GM12891 (cell line): Measurements from ENCODE around the gene ABCA2.

ENCODE experiments used
- POLR2A ChIP-seq: IDR thresholded peaks from 2 replicates; pipeline ENCODE4 v1.6.1; 2011; ENCODE audit warnings: low read depth, low read length, control low read depth
- POLR2AphosphoS5 ChIP-seq: IDR thresholded peaks from 2 replicates; pipeline ENCODE4 v1.6.1; 2011; ENCODE audit warnings: low read depth, low read length, control low read depth
- SPI1 ChIP-seq: IDR thresholded peaks from 2 replicates; pipeline ENCODE4 v1.6.1; 2011; ENCODE audit warnings: low read depth, low read length, control low read depth
- TAF1 ChIP-seq: IDR thresholded peaks from 2 replicates; pipeline ENCODE4 v1.6.1; 2011; ENCODE audit warnings: low read depth, low read length, control low read depth

DNA sequence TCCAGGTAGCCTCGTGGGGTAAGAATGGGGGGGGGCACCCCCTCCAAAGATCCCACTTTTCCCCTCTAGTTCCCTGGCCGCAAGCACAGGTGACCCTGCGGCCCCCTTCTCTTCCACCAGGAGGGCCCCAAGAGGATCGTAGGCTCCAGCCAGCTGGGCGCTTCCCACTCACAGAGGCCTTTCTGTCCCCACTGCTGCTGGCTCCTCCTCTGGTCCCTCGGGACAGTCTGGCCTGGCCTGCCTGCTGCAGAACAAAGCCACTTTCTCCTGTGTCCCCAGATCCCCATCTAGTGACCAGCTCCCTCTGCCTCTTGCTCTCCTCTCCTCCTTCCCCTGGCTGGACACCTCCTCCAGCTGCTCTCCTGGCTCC, 42.9 kb upstream of the ABCA2 start:
- TF ChIP-seq POLR2A: no peak
- TF ChIP-seq TAF1: no peak
- no peak for TF ChIP-seq POLR2AphosphoS5
- no peak for TF ChIP-seq SPI1
